A673 (cell line): ENCODE data around the gene GBA3. TPM values are rescaled to one million over a fixed set of nuclear protein-coding genes. Genes with fewer than 3 reads are reported as not detected.

Experiments
- BruUV-seq: library from RNA; stranded (reverse); fragments of 400-500 nt; replicated peaks from 2 replicates; lab custom pipeline; 2021; lab: Mats Ljungman, UMichigan
- CTCF ChIA-PET: fragments of 300-600 bp; sonication (Branson Sonifier 250); formaldehyde crosslinking; loops from one replicate; lab custom pipeline; 2022; ENCODE audit warnings: antibody characterized with exemption; lab: Charles Lee
- POLR2A ChIA-PET: fragments of 300-600 bp; sonication (Branson Sonifier 250); formaldehyde crosslinking; loops from one replicate; lab custom pipeline; 2022; ENCODE audit warnings: antibody characterized with exemption; ENCODE audit not compliant: low non-redundant PET; lab: Charles Lee
- DNase-seq: peaks from one replicate; pipeline ENCODE4 v3.0.0-alpha.2; 2015; ENCODE audit warnings: low spot score
- H3K27ac ChIP-seq: fragments of 200-600 bp; sonication (generic); 2 replicates; pipeline ENCODE4 v1.5.1; 2016; ENCODE audit warnings: mixed run types, low read depth, mild to moderate bottlenecking, mixed read lengths, antibody characterized with exemption, low read length; ENCODE audit not compliant: poor library complexity, severe bottlenecking
- H3K27me3 ChIP-seq: fragments of 200-600 bp; sonication (generic); replicated peaks from 2 replicates; pipeline ENCODE4 v1.6.1; 2017; ENCODE audit warnings: mixed run types, low read depth, mild to moderate bottlenecking, mixed read lengths, antibody characterized with exemption, low read length; ENCODE audit not compliant: insufficient read depth, poor library complexity
- H3K36me3 ChIP-seq: fragments of 200-600 bp; sonication (generic); 2 replicates; pipeline ENCODE4 v1.6.1; 2016; ENCODE audit warnings: mixed run types, mild to moderate bottlenecking, mixed read lengths, antibody characterized with exemption, low read length; ENCODE audit not compliant: insufficient read depth, poor library complexity, severe bottlenecking
- H3K4me1 ChIP-seq: fragments of 200-600 bp; sonication (generic); 2 replicates; pipeline ENCODE4 v1.6.1; 2017; ENCODE audit warnings: mixed run types, mild to moderate bottlenecking, mixed read lengths, antibody characterized with exemption, low read length; ENCODE audit not compliant: insufficient read depth, poor library complexity, severe bottlenecking
- H3K4me3 ChIP-seq: fragments of 200-600 bp; sonication (generic); 2 replicates; pipeline ENCODE4 v1.5.1; 2016; ENCODE audit warnings: low read depth, mixed run types, mild to moderate bottlenecking, mixed read lengths, low read length; ENCODE audit not compliant: poor library complexity, severe bottlenecking
- H3K9me3 ChIP-seq: fragments of 200-600 bp; sonication (generic); 2 replicates; pipeline ENCODE4 v1.6.1; 2016; ENCODE audit warnings: mixed run types, low read depth, mild to moderate bottlenecking, mixed read lengths, antibody characterized with exemption, low read length; ENCODE audit not compliant: poor library complexity, severe bottlenecking
- EZH2 ChIP-seq: fragments of 200-600 bp; sonication (generic); IDR thresholded peaks from 2 replicates; pipeline ENCODE4 v1.6.1; 2017; ENCODE audit warnings: borderline replicate concordance, low read depth, mild to moderate bottlenecking, mixed read lengths, antibody characterized with exemption, low read length; ENCODE audit not compliant: poor library complexity, severe bottlenecking
- intact Hi-C: fragments of 100-400 bp; cut with micrococcal nuclease; formaldehyde crosslinking; loops from one replicate; pipeline ENCODE4 v1.10.0; 2022; ENCODE audit not compliant: unreplicated experiment
- total RNA-seq: library from RNA; stranded (reverse); gene quantifications from 2 replicates; pipeline ENCODE4 v1.2.3, GENCODE V29; 2021
- TF ChIP-seq, protein P1 (sequence below): fragments of 300-800, 200-600 bp; sonication (generic); conservative IDR thresholded peaks from 2 replicates; pipeline ENCODE4 v1.5.1; 2017; ENCODE audit warnings: low read depth, mild to moderate bottlenecking, antibody characterized with exemption, low read length, moderate library complexity, mixed read lengths

GBA3 gene
- total RNA-seq, 1 experiment from 2014 or later: not detected

DNA sequence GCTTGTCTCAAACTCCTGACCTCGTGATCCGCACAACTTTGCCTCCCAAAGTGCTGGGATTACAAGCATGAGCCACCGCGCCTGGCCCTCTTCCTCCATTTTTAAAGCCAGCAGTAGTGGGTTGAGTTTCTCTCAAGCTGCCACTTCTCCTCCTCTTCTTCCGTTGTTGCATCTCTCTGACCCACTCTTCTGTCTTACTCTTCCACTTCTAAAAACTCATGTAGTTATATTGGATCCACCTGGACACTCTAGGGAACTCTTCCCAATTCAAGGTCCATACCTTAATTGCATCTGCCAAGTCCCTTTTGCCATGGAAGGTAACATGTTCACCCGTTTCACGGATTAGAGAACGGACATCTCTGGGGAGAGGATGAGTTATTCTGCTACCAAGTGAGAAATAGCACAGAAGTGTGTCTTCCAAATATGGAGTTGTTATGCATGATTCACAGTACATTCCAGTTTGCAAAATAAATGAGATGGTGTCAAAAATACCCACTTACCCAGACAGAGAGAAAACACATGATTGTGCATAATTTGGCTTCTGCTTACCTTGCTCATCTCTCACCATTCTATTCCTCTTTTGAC is 51.8 kb downstream of the GBA3 start:
- no peaks in the 10 kb centered on the region for H3K4me1 ChIP-seq
- CTCF ChIA-PET: no interaction called here
- BruUV-seq: no TSS peak
- intact Hi-C loops: no loop called here
- H3K27me3 ChIP-seq: no peaks in the 10 kb centered on the region
- no peaks in the 10 kb centered on the region for H3K9me3 ChIP-seq
- H3K27ac ChIP-seq: no peak overlapping the region
- TF ChIP-seq, protein P1, sequence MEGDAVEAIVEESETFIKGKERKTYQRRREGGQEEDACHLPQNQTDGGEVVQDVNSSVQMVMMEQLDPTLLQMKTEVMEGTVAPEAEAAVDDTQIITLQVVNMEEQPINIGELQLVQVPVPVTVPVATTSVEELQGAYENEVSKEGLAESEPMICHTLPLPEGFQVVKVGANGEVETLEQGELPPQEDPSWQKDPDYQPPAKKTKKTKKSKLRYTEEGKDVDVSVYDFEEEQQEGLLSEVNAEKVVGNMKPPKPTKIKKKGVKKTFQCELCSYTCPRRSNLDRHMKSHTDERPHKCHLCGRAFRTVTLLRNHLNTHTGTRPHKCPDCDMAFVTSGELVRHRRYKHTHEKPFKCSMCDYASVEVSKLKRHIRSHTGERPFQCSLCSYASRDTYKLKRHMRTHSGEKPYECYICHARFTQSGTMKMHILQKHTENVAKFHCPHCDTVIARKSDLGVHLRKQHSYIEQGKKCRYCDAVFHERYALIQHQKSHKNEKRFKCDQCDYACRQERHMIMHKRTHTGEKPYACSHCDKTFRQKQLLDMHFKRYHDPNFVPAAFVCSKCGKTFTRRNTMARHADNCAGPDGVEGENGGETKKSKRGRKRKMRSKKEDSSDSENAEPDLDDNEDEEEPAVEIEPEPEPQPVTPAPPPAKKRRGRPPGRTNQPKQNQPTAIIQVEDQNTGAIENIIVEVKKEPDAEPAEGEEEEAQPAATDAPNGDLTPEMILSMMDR: no peak
- TF ChIP-seq EZH2: no peak
- DNase-seq: no peak
- no peak overlapping the region for H3K4me3 ChIP-seq
- POLR2A ChIA-PET: no interaction called here
- no peaks in the 10 kb centered on the region for H3K36me3 ChIP-seq

DNA sequence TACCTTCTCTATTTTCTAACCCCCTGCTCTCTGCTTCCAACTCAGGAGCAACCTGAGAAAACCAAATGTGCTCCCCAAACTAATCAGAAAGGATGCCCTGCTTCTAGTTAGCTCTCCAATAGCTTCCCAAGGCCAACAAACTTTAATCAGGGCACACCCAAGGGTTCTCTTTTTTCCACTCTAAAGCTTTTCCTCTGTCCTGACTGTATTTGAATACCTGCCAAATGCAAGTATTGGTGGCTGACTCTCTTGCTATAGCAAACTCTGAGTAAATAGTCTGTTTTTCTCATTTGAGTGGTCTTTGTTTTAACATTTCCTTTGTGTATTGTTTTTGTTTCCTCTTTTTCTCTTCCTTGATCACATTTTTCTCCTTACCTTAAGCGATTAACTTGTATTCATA is 52.5 kb downstream of the GBA3 start:
- Histone ChIP-seq H3K36me3 (no peaks in the 10 kb centered on the region), H3K9me3 (no peaks in the 10 kb centered on the region), H3K27ac (no peak overlapping the region), H3K27me3 (no peaks in the 10 kb centered on the region), H3K4me3 (no peak overlapping the region), H3K4me1 (no peaks in the 10 kb centered on the region)
- ChIA-PET CTCF (no interaction called here), POLR2A (no interaction called here)
- no TSS peak for BruUV-seq
- intact Hi-C loops: no loop called here
- TF ChIP-seq, protein P1: no peak
- TF ChIP-seq EZH2: no peak
- DNase-seq: no peak

DNA sequence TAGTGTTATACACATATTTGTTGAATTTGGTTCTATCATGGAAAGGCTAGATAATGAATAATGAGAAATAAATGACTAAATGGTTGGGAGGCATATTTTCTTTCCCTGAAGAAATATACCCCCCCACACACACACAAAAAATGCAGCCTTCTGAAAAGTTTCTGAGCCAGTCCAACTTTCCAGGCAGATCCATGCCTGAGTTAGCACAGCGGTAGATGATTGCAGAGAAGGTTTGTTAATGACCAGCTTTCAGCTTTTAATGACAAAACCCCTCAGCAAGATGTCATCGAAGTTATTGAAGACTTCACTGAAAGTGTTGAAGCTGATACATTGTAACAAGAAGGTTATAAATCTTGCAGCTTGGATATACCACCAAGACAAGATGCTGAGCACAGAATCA is 61.4 kb downstream of the GBA3 start:
- DNase-seq: no peak
- TF ChIP-seq, protein P1: no peak
- no peak for TF ChIP-seq EZH2
- no peaks in the 10 kb centered on the region for H3K4me1 ChIP-seq
- CTCF ChIA-PET: no interaction called here
- H3K9me3 ChIP-seq: no peaks in the 10 kb centered on the region
- intact Hi-C loops: no loop called here
- no peak overlapping the region for H3K27ac ChIP-seq
- POLR2A ChIA-PET: no interaction called here
- BruUV-seq: no TSS peak
- no peaks in the 10 kb centered on the region for H3K27me3 ChIP-seq
- no peak overlapping the region for H3K4me3 ChIP-seq
- H3K36me3 ChIP-seq: no peaks in the 10 kb centered on the region
